Naive B cell (primary cell): Measurements from ENCODE around the gene CSNK1G2. TPM values are rescaled to one million over a fixed set of nuclear protein-coding genes. Genes with fewer than 3 reads are reported as not detected.
A peak's percentile ranks its signal among the peaks of the same experiment; 100 is the strongest.

Experiments
- ATAC-seq, 2 donors: fragments of 150-1000 bp; cut with Tn5 transposase; 2 replicates each; pipeline ENCODE4 v1.10.0; 2021; ENCODE audit warnings: low read depth in 2 of 2, mild to moderate bottlenecking in 2 of 2, moderate library complexity in 2 of 2
- DNase-seq: peaks from one replicate; pipeline ENCODE4 v3.0.0; 2022
- H3K27ac Mint-ChIP-seq, 6 donors: one replicate each; pipeline ENCODE4 v1.8.0; 2020 to 2022; ENCODE audit warnings: mild to moderate bottlenecking in 6 of 6, mixed read lengths in 6 of 6, moderate library complexity in 5 of 6, inconsistent platforms in 2 of 6
- H3K27me3 Mint-ChIP-seq, 3 donors: one replicate each; pipeline ENCODE4 v1.8.0; 2021 to 2022; ENCODE audit warnings: mixed read lengths in 3 of 3, mild to moderate bottlenecking in 1 of 3
- H3K36me3 Mint-ChIP-seq, 2 donors: one replicate each; pipeline ENCODE4 v1.8.0; 2020 to 2022; ENCODE audit warnings: mixed read lengths in 2 of 2, inconsistent platforms in 1 of 2, mild to moderate bottlenecking in 1 of 2
- H3K4me1 Mint-ChIP-seq, 3 donors: one replicate each; pipeline ENCODE4 v1.8.0; 2020 to 2022; ENCODE audit warnings: mixed read lengths in 3 of 3, inconsistent platforms in 1 of 3, mild to moderate bottlenecking in 1 of 3, moderate library complexity in 1 of 3
- H3K4me3 Mint-ChIP-seq, 8 donors: one replicate each; pipeline ENCODE4 v1.8.0; 2020 to 2022; ENCODE audit warnings: mild to moderate bottlenecking in 8 of 8, mixed read lengths in 8 of 8, moderate library complexity in 8 of 8, inconsistent platforms in 2 of 8
- H3K9me3 Mint-ChIP-seq, 7 donors: one replicate each; pipeline ENCODE4 v1.8.0; 2020 to 2022; ENCODE audit warnings: mixed read lengths in 7 of 7, mild to moderate bottlenecking in 5 of 7, inconsistent platforms in 2 of 7, moderate library complexity in 1 of 7
- polyA plus RNA-seq, 6 donors: library from polyadenylated mRNA; unstranded; fragments of 300-500 nt; fragmentation: Illumina TruSeq; gene quantifications; one replicate each; pipeline ENCODE4 v1.2.3, GENCODE V29; 2021; ENCODE audit warnings: low read depth in 6 of 6

The CSNK1G2 gene
- polyA plus RNA-seq, 6 donors from 2014 or later: 17.6 to 40.7 (median 25.1) TPM

GRCh38 chr19:1924320-1924961 is 16.5 kb upstream of the CSNK1G2 start:
- H3K4me3 Mint-ChIP-seq: no peak overlapping the region
- H3K27ac Mint-ChIP-seq: no peak overlapping the region
- no peaks in the 10 kb centered on the region for H3K36me3 Mint-ChIP-seq
- no peak for DNase-seq
- H3K4me1 Mint-ChIP-seq: peaks cover 0 to 12% (median 4%) of the 10 kb centered on the region in 3 donors
- no peaks in the 10 kb centered on the region for H3K9me3 Mint-ChIP-seq
- no peaks in the 10 kb centered on the region for H3K27me3 Mint-ChIP-seq
- no peak for ATAC-seq

- Mint-ChIP-seq H3K4me1 (peaks cover 8 to 22% (median 14%) of the 10 kb centered on the region in 3 donors), H3K4me3 (peak overlapping the region in 1 of 8 donors; percentile 55)
Measured at GRCh38 chr19:1925544-1925943, 15.4 kb upstream of the CSNK1G2 start.

GRCh38 chr19:1929021-1929742 is 11.8 kb upstream of the CSNK1G2 start:
- H3K27me3 Mint-ChIP-seq: no peaks in the 10 kb centered on the region
- H3K4me1 Mint-ChIP-seq: peaks cover 32 to 51% (median 34%) of the 10 kb centered on the region in 3 donors
- ATAC-seq: peak; percentile 76 to 80

More at GRCh38 chr19:1925544-1925943, 15.4 kb upstream of the CSNK1G2 start:
- ATAC-seq (no peak), DNase-seq (no peak)
- H3K27ac Mint-ChIP-seq: no peak overlapping the region
- no peaks in the 10 kb centered on the region for H3K36me3 Mint-ChIP-seq
- H3K9me3 Mint-ChIP-seq: no peaks in the 10 kb centered on the region
- no peaks in the 10 kb centered on the region for H3K27me3 Mint-ChIP-seq

GRCh38 chr19:1931445-1931844 is 9.5 kb upstream of the CSNK1G2 start:
- H3K4me3 Mint-ChIP-seq: peak overlapping the region in 3 of 8 donors; percentile 35 to 49 (median 37)
- no peak for DNase-seq
- H3K36me3 Mint-ChIP-seq: no peaks in the 10 kb centered on the region
- peak overlapping the region in 4 of 6 donors; percentile 76 to 99 (median 96) for H3K27ac Mint-ChIP-seq
- no peaks in the 10 kb centered on the region for H3K27me3 Mint-ChIP-seq
- H3K4me1 Mint-ChIP-seq: peaks cover 50 to 71% (median 51%) of the 10 kb centered on the region in 3 donors
- ATAC-seq: no peak
- H3K9me3 Mint-ChIP-seq: peaks cover 0 to 4% (median 0%) of the 10 kb centered on the region in 7 donors

More at GRCh38 chr19:1929021-1929742, 11.8 kb upstream of the CSNK1G2 start:
- H3K4me3 Mint-ChIP-seq: peak overlapping the region; percentile 71 to 95 (median 86)
- no peaks in the 10 kb centered on the region for H3K36me3 Mint-ChIP-seq
- DNase-seq: peak; percentile 85
- peak overlapping the region; percentile 14 to 97 (median 84) for H3K27ac Mint-ChIP-seq
- peaks cover 0 to 3% (median 0%) of the 10 kb centered on the region in 7 donors for H3K9me3 Mint-ChIP-seq

- no peaks in the 10 kb centered on the region for H3K36me3 Mint-ChIP-seq
- ATAC-seq: no peak
- H3K4me1 Mint-ChIP-seq: peaks cover 55 to 75% (median 56%) of the 10 kb centered on the region in 3 donors
- H3K9me3 Mint-ChIP-seq: peaks cover 0 to 4% (median 0%) of the 10 kb centered on the region in 7 donors
- no peak for DNase-seq
- peak overlapping the region in 7 of 8 donors; percentile 17 to 92 (median 60) for H3K4me3 Mint-ChIP-seq
- H3K27me3 Mint-ChIP-seq: no peaks in the 10 kb centered on the region
- H3K27ac Mint-ChIP-seq: peak overlapping the region; percentile 97 to 99 (median 99)
Measured at GRCh38 chr19:1932395-1932794, 8.6 kb upstream of the CSNK1G2 start.

GRCh38 chr19:1933244-1933643 is 7.7 kb upstream of the CSNK1G2 start:
- H3K4me1 Mint-ChIP-seq: peaks cover 51 to 77% (median 56%) of the 10 kb centered on the region in 3 donors
- ATAC-seq (peak; percentile 69 to 77), DNase-seq (peak; percentile 77)

GRCh38 chr19:1933942-1934341 is 7.0 kb upstream of the CSNK1G2 start:
- no peaks in the 10 kb centered on the region for H3K27me3 Mint-ChIP-seq
- peaks cover 51 to 72% (median 56%) of the 10 kb centered on the region in 3 donors for H3K4me1 Mint-ChIP-seq
- no peaks in the 10 kb centered on the region for H3K36me3 Mint-ChIP-seq
- no peak for ATAC-seq
- peak overlapping the region in 5 of 8 donors; percentile 53 to 92 (median 75) for H3K4me3 Mint-ChIP-seq
- peaks cover 0 to 4% (median 0%) of the 10 kb centered on the region in 7 donors for H3K9me3 Mint-ChIP-seq
- peak overlapping the region in 4 of 6 donors; percentile 79 to 99 (median 99) for H3K27ac Mint-ChIP-seq
- DNase-seq: no peak

More at GRCh38 chr19:1933244-1933643, 7.7 kb upstream of the CSNK1G2 start:
- Mint-ChIP-seq H3K36me3 (no peaks in the 10 kb centered on the region), H3K9me3 (peaks cover 0 to 4% (median 0%) of the 10 kb centered on the region in 7 donors), H3K27me3 (no peaks in the 10 kb centered on the region), H3K4me3 (peak overlapping the region; percentile 62 to 92 (median 78)), H3K27ac (peak overlapping the region; percentile 97 to 99 (median 99))

- no peak for ATAC-seq
- Mint-ChIP-seq H3K27ac (peak overlapping the region; percentile 9 to 99 (median 79)), H3K27me3 (no peaks in the 10 kb centered on the region), H3K4me1 (peaks cover 48 to 67% (median 57%) of the 10 kb centered on the region in 3 donors), H3K9me3 (peaks cover 0 to 4% (median 0%) of the 10 kb centered on the region in 7 donors), H3K4me3 (peak overlapping the region in 7 of 8 donors; percentile 31 to 75 (median 66)), H3K36me3 (no peaks in the 10 kb centered on the region)
- DNase-seq: no peak
Measured at GRCh38 chr19:1935484-1936208, 5.3 kb upstream of the CSNK1G2 start.

GRCh38 chr19:1936430-1936829 is 4.5 kb upstream of the CSNK1G2 start:
- DNase-seq (no peak), ATAC-seq (no peak)
- H3K27ac Mint-ChIP-seq: peak overlapping the region; percentile 84 to 99 (median 96)
- peaks cover 0 to 4% (median 0%) of the 10 kb centered on the region in 7 donors for H3K9me3 Mint-ChIP-seq
- H3K4me1 Mint-ChIP-seq: peaks cover 48 to 66% (median 57%) of the 10 kb centered on the region in 3 donors
- no peaks in the 10 kb centered on the region for H3K27me3 Mint-ChIP-seq
- H3K36me3 Mint-ChIP-seq: no peaks in the 10 kb centered on the region
- peak overlapping the region in 2 of 8 donors; percentile 60 to 66 for H3K4me3 Mint-ChIP-seq

GRCh38 chr19:1936916-1937610 is 3.9 kb upstream of the CSNK1G2 start:
- no peaks in the 10 kb centered on the region for H3K27me3 Mint-ChIP-seq
- peaks cover 0 to 4% (median 0%) of the 10 kb centered on the region in 7 donors for H3K9me3 Mint-ChIP-seq
- H3K36me3 Mint-ChIP-seq: no peaks in the 10 kb centered on the region
- H3K27ac Mint-ChIP-seq: peak overlapping the region; percentile 91 to 99 (median 96)
- ATAC-seq (no peak), DNase-seq (no peak)
- H3K4me1 Mint-ChIP-seq: peaks cover 49 to 60% (median 56%) of the 10 kb centered on the region in 3 donors
- peak overlapping the region in 3 of 8 donors; percentile 25 to 66 (median 60) for H3K4me3 Mint-ChIP-seq

GRCh38 chr19:1938071-1938470 is 2.9 kb upstream of the CSNK1G2 start:
- ATAC-seq: no peak
- Mint-ChIP-seq H3K4me3 (peak overlapping the region in 4 of 8 donors; percentile 31 to 73 (median 45)), H3K9me3 (peaks cover 0 to 4% (median 0%) of the 10 kb centered on the region in 7 donors), H3K27me3 (no peaks in the 10 kb centered on the region), H3K4me1 (peaks cover 51 to 58% (median 55%) of the 10 kb centered on the region in 3 donors), H3K27ac (peak overlapping the region; percentile 47 to 99 (median 76)), H3K36me3 (no peaks in the 10 kb centered on the region)
- DNase-seq: no peak
